GM19397 (cell line): ENCODE measurements around the gene IQGAP1.
"Not testable (repeated sequence)": the region's sequence is repeated elsewhere in the genome, so short reads cannot be mapped to it uniquely, and the experiment has no call there.

Source experiments
- ATAC-seq: cut with Tn5 transposase; IDR thresholded peaks from one replicate; pipeline ENCODE4 v1.9.1; 2021; ENCODE audit warnings: mild to moderate bottlenecking, moderate library complexity; ENCODE audit not compliant: unreplicated experiment

IQGAP1 gene

GRCh38 chr15:90524018-90524803 is 136.2 kb downstream of the IQGAP1 start:
- ATAC-seq = not testable (repeated sequence)

GRCh38 chr15:90529011-90529370 is 140.9 kb downstream of the IQGAP1 start:
- ATAC-seq = no peak

- peak; percentile 67 for ATAC-seq
Measured at GRCh38 chr15:90529371-90530249, 141.6 kb downstream of the IQGAP1 start, which contains the start of gene CRTC3. TSS of gene CRTC3 (plus strand) at chr15:90529923. CDS start at chr15:90530072, 149 bp downstream.

GRCh38 chr15:90530250-90531051 is 142.4 kb downstream of the IQGAP1 start:
- ATAC-seq = peak; percentile 56

DNA sequence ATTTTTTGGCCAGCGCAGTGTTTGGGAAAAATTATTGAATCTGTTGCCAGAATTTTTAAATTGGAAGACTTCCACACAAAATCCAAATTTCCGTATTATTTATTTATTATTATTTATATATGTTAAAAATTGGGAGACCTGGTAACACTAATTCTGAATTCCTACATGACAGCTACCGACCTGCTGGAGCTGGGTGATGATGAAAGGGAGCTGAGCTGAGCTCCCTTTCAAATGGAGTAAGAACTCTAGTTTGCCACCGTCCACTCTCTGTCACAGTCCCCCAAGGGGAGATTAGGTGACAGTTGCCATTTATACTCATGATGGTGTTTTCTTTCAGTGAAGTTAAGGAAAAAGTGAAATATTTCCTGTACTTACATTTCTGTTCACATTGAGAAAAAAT is 143.1 kb downstream of the IQGAP1 start:
- ATAC-seq = no peak

DNA sequence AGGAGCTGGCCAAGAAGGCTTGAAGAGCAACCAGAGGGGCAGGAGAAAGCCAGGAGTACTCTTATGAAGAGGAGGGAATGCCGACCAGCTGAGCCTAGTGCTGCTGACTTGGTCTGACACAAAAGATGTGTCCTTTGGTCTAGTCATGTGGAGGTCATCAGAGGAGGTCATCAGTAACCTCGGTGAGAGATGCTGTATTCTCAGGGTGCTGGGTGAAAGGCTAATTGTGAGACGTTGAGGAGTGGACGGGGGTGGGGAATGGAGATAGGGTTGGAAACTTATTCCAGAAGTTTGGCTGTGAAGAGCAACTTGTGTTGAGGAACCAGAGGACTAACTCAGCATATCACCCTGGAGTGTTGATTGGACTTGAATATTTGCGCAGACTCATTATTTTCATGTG is 147.2 kb downstream of the IQGAP1 start:
- ATAC-seq = no peak

DNA sequence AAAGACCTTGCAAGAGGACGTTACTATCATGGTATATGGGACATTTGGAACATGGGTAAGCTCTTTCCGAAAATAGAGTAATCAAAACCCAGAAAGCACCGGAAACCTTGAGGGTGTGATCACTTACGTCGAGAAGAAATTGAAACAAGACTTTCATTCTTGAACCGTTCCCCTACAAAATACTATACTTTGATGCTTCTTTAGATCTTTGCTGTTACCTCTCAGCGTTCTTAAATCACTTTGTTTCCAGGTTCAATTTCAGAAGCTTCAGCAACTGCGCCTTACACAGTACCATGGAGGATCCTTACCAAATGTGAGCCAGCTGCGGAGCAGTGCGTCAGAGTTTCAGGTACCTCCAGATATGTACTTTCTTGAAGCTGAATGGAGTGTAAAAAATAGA is 151.7 kb downstream of the IQGAP1 start:
- no peak for ATAC-seq

DNA sequence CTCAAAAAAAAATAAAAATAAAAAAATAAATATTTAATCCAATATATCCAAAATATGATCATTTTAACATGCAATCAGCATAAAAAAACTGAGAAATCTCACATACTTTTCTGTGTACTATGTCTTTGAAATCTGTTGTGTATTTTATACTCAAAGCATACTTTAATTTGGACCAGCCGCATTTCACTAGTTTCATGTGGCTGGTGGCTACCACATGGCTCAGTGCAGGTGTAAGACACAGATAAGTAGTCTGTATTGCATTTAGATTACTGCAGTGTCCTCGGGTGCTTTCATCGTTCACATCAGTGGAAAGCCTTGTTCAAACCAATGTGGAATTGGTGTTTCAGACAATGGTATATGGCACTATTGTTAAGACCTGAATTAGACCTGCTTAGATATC is 152.7 kb downstream of the IQGAP1 start:
- ATAC-seq = no peak

GRCh38 chr15:90545095-90545494 is 157.1 kb downstream of the IQGAP1 start:
- no peak for ATAC-seq

- no peak for ATAC-seq
Measured at GRCh38 chr15:90547540-90547939, 159.5 kb downstream of the IQGAP1 start.

GRCh38 chr15:90550919-90551318 is 162.9 kb downstream of the IQGAP1 start:
- no peak for ATAC-seq
